GM12878 (cell line): Measurements from ENCODE around the gene RGSL1. TPM values are rescaled to one million over a fixed set of nuclear protein-coding genes. Genes with fewer than 3 reads are reported as not detected.

Experiments
- ATAC-seq: fragments of 200-7000 bp; cut with Tn5 transposase; 3 replicates; pipeline ENCODE4 v1.9.1; 2020; ENCODE audit warnings: mild to moderate bottlenecking, moderate library complexity
- BruUV-seq: library from RNA; stranded (reverse); fragments of 400-500 nt; replicated peaks from 2 replicates; lab custom pipeline; 2021; lab: Mats Ljungman, UMichigan
- CTCF ChIA-PET: fragments of 300-600 bp; sonication (Branson Sonifier 250); formaldehyde crosslinking; extraction: SDS; loops from one replicate; lab custom pipeline; 2021; ENCODE audit warnings: inconsistent platforms; lab: Yijun Ruan, JAX
- POLR2A ChIA-PET: fragments of 350-600 bp; formaldehyde crosslinking; extraction: SDS; loops from one replicate; lab custom pipeline; 2021; ENCODE audit warnings: inconsistent platforms; lab: Charles Lee
- RAD21 ChIA-PET: fragments of 300-600 bp; sonication (Branson Sonifier 250); formaldehyde crosslinking; loops from one replicate; lab custom pipeline; 2023; ENCODE audit warnings: antibody characterized with exemption; ENCODE audit not compliant: unreplicated experiment; lab: Charles Lee
- SMC1A ChIA-PET: fragments of 300-600 bp; sonication (Branson Sonifier 250); formaldehyde crosslinking; loops from one replicate; lab custom pipeline; 2023; ENCODE audit not compliant: unreplicated experiment, uncharacterized antibody; lab: Charles Lee
- DNase-seq: peaks from one replicate; pipeline ENCODE4 v3.0.0-alpha.2; 2011; ENCODE audit warnings: low read depth, low spot score
- FAIRE-seq: peaks from 3 replicates; lab custom pipeline; 2011; peaks lifted over from hg19 to GRCh38; lab: Jason Lieb, UNC
- H2AFZ ChIP-seq: 2 replicates; pipeline ENCODE4 v1.6.0; 2011; ENCODE audit warnings: low read depth, low read length, control low read depth; ENCODE audit not compliant: control insufficient read depth
- H3K27ac ChIP-seq: 2 replicates; pipeline ENCODE4 v1.5.1; 2011; ENCODE audit warnings: control low read depth; ENCODE audit not compliant: control insufficient read depth, insufficient read depth
- H3K27me3 ChIP-seq, 2 experiments: replicated peaks in 1 of 2; 2 replicates each; pipeline versions ENCODE4 v1.6.0 to v1.6.1; 2011; ENCODE audit warnings: low read length in 1 of 2; ENCODE audit not compliant: control insufficient read depth in 2 of 2, insufficient read depth in 2 of 2
- H3K36me3 ChIP-seq, 2 experiments: 2 replicates each; pipeline ENCODE4 v1.5.1; 2011; ENCODE audit warnings: low read length in 1 of 2; ENCODE audit not compliant: control insufficient read depth in 2 of 2, insufficient read depth in 2 of 2
- H3K4me1 ChIP-seq: 2 replicates; pipeline ENCODE4 v1.6.1; 2011; ENCODE audit warnings: mild to moderate bottlenecking, low read length, moderate library complexity, mixed read lengths; ENCODE audit not compliant: control insufficient read depth, insufficient read depth
- H3K4me2 ChIP-seq: 2 replicates; pipeline ENCODE4 v1.6.0; 2011; ENCODE audit warnings: control low read depth; ENCODE audit not compliant: control insufficient read depth, insufficient read depth
- H3K4me3 ChIP-seq: fragments of 200-600 bp; sonication (generic); 2 replicates; pipeline ENCODE4 v1.5.1; 2016
- H3K79me2 ChIP-seq: 2 replicates; pipeline ENCODE4 v1.6.0; 2011; ENCODE audit warnings: low read length; ENCODE audit not compliant: control insufficient read depth, insufficient read depth
- H3K9ac ChIP-seq: 2 replicates; pipeline ENCODE4 v1.8.0; 2011; ENCODE audit warnings: low read length, control low read depth, mixed read lengths; ENCODE audit not compliant: control insufficient read depth, insufficient read depth
- H3K9me3 ChIP-seq: replicated peaks from 3 replicates; pipeline ENCODE4 v1.5.1; 2011; ENCODE audit warnings: mild to moderate bottlenecking, low read length; ENCODE audit not compliant: control insufficient read depth, insufficient read depth
- H4K20me1 ChIP-seq: 2 replicates; pipeline ENCODE4 v1.6.0; 2011; ENCODE audit not compliant: control insufficient read depth, insufficient read depth
- EGR1 ChIP-seq, 2 experiments: IDR thresholded peaks; 1 replicate in 1 of 2; 2 replicates in 1 of 2; pipeline ENCODE4 v1.6.1; 2011 to 2012; ENCODE audit warnings: low read depth in 2 of 2, low read length in 2 of 2, borderline replicate concordance in 1 of 2, mild to moderate bottlenecking in 1 of 2, moderate library complexity in 1 of 2
- EZH2 ChIP-seq: IDR thresholded peaks from 2 replicates; pipeline ENCODE4 v1.6.1; 2012; ENCODE audit warnings: low read depth, mild to moderate bottlenecking, control low read depth, inconsistent platforms, low read length, borderline replicate concordance; ENCODE audit not compliant: control insufficient read depth
- NFIC ChIP-seq: IDR thresholded peaks from 2 replicates; pipeline ENCODE4 v1.6.1; 2012; ENCODE audit warnings: low read depth, mild to moderate bottlenecking, inconsistent platforms, low read length, moderate library complexity
- NR2C1 ChIP-seq: fragments of 450-650 bp; IDR thresholded peaks from 2 replicates; pipeline ENCODE4 v1.6.1; 2017; ENCODE audit warnings: antibody characterized with exemption, mild to moderate bottlenecking, moderate library complexity
- PAX5 ChIP-seq: IDR thresholded peaks from 2 replicates; pipeline ENCODE4 v1.6.1; 2011; ENCODE audit warnings: low read depth, low read length, borderline replicate concordance
- ZZZ3 ChIP-seq: IDR thresholded peaks from 2 replicates; pipeline ENCODE4 v1.6.1; 2011; ENCODE audit warnings: low read depth; ENCODE audit not compliant: control insufficient read depth, insufficient read length
- in situ Hi-C: fragments of 300-500 bp; cut with MboI; formaldehyde crosslinking; loops from 9 replicates; pipeline ENCODE4 v1.14.3; 2018; ENCODE audit warnings: mixed read lengths
- intact Hi-C: fragments of 100-400 bp; cut with micrococcal nuclease; formaldehyde crosslinking; loops from one replicate; pipeline ENCODE4 v1.14.2; 2022; ENCODE audit not compliant: unreplicated experiment
- polyA plus RNA-seq, 11 experiments: library from polyadenylated mRNA; depleted of rRNA in 4 of 11; unstranded in 6 of 11; stranded (reverse) in 5 of 11; fragments of >200 nt; fragmentation: Nextera tagmentation in 4 of 11; fragmentation: Illumina TruSeq in 1 of 11; extraction: Ambion mirVana in 4 of 11; extraction: Trizol in 1 of 11; gene quantifications; 1 replicate in 1 of 11; 2 replicates in 10 of 11; pipeline versions ENCODE4 v1.2.1 to v1.2.3, GENCODE V29; 2011 to 2016; ENCODE audit warnings: inconsistent platforms in 2 of 11, missing spikeins in 2 of 11, low read depth in 1 of 11
- total RNA-seq, 4 experiments: library from RNA; depleted of rRNA in 3 of 4; stranded (reverse); fragments of >200 nt in 3 of 4; fragmentation: Illumina TruSeq in 1 of 4; extraction: Trizol in 1 of 4; gene quantifications; 2 replicates each; pipeline versions ENCODE4 v1.2.1 to v1.2.3, GENCODE V29; 2013 to 2021
- TF ChIP-seq, protein P1 (sequence below): fragments of 150-350 bp; IDR thresholded peaks from 2 replicates; pipeline ENCODE4 v1.6.1; 2016; ENCODE audit warnings: low read depth, low read length

Gene RGSL1
- total and polyA plus RNA-seq, 10 of the 15 experiments (the other 5 are each of a cell fraction or from before 2014, with no cell fraction given) = 0.05 to 0.28 (median 0.27) TPM; not detected in 5

- no peaks in the 10 kb centered on the region for H3K27me3 ChIP-seq
- BruUV-seq = no TSS peak
- intact Hi-C loops (no loop called here), in situ Hi-C loops (no loop called here)
- no peaks in the 10 kb centered on the region for H3K36me3 ChIP-seq
- ChIA-PET SMC1A (no interaction called here), RAD21 (no interaction called here), POLR2A (no interaction called here), CTCF (no interaction called here)
- H3K4me2 ChIP-seq = no peak overlapping the region
- H3K9ac ChIP-seq = no peak overlapping the region
- H3K4me1 ChIP-seq = no peaks in the 10 kb centered on the region
- FAIRE-seq (no peak), DNase-seq (no peak), ATAC-seq (no peak)
- H2AFZ ChIP-seq = no peak overlapping the region
- no peak for TF ChIP-seq EZH2
- TF ChIP-seq NR2C1 = no peak
- TF ChIP-seq, protein P1, sequence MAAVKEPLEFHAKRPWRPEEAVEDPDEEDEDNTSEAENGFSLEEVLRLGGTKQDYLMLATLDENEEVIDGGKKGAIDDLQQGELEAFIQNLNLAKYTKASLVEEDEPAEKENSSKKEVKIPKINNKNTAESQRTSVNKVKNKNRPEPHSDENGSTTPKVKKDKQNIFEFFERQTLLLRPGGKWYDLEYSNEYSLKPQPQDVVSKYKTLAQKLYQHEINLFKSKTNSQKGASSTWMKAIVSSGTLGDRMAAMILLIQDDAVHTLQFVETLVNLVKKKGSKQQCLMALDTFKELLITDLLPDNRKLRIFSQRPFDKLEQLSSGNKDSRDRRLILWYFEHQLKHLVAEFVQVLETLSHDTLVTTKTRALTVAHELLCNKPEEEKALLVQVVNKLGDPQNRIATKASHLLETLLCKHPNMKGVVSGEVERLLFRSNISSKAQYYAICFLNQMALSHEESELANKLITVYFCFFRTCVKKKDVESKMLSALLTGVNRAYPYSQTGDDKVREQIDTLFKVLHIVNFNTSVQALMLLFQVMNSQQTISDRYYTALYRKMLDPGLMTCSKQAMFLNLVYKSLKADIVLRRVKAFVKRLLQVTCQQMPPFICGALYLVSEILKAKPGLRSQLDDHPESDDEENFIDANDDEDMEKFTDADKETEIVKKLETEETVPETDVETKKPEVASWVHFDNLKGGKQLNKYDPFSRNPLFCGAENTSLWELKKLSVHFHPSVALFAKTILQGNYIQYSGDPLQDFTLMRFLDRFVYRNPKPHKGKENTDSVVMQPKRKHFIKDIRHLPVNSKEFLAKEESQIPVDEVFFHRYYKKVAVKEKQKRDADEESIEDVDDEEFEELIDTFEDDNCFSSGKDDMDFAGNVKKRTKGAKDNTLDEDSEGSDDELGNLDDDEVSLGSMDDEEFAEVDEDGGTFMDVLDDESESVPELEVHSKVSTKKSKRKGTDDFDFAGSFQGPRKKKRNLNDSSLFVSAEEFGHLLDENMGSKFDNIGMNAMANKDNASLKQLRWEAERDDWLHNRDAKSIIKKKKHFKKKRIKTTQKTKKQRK = no peak
- no peak for TF ChIP-seq ZZZ3
- no peak for TF ChIP-seq EGR1 (IDR thresholded peaks at IDR 0.05; ENCODE audit: borderline replicate concordance in 1 of 2, low read depth in 2 of 2, low read length in 2 of 2)
- TF ChIP-seq NFIC = no peak
- no peak for TF ChIP-seq PAX5
- H3K79me2 ChIP-seq = no peaks in the 10 kb centered on the region
- no peaks in the 10 kb centered on the region for H3K9me3 ChIP-seq
- H3K27ac ChIP-seq = no peak overlapping the region
- H3K4me3 ChIP-seq = no peak overlapping the region
- no peaks in the 10 kb centered on the region for H4K20me1 ChIP-seq
Measured at GRCh38 chr1:182460550-182460951, 10.6 kb downstream of the RGSL1 start.
